ENCODE results near the gene SMOC2. TPM values are rescaled to one million over a fixed set of nuclear protein-coding genes. Genes with fewer than 3 reads are reported as not detected.
"Not testable (repeated sequence)": the region's sequence is repeated elsewhere in the genome, so short reads cannot be mapped to it uniquely, and the experiment has no call there.

Gene SMOC2
- total RNA-seq, 2 donors from 2014 or later = not detected

GRCh38 chr6:168666699-168667427 is 225.9 kb downstream of the SMOC2 start:
- Mint-ChIP-seq H3K27ac (no peak overlapping the region), H3K4me3 (no peak overlapping the region), H3K36me3 (ENCODE audit: low read depth) (no peaks in the 10 kb centered on the region), H3K4me1 (no peaks in the 10 kb centered on the region), H3K27me3 (peaks cover 35% of the 10 kb centered on the region)
- no peaks in the 10 kb centered on the region for H3K9me3 ChIP-seq (ENCODE audit: control insufficient read depth, low read length, poor library complexity, severe bottlenecking)
- ATAC-seq = no peak
- DNase-seq = no peak

DNA sequence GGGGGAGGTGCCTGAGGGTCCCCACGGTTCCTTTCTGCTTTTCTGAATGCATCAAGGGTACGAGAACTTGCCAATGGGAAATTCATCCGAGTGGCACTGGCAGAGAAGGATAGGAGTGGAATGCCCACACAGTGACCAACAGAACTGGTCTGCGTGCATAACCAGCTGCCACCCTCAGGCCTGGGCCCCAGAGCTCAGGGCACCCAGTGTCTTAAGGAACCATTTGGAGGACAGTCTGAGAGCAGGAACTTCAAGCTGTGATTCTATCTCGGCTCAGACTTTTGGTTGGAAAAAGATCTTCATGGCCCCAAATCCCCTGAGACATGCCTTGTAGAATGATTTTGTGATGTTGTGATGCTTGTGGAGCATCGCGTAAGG is 226.4 kb downstream of the SMOC2 start:
- H3K4me1 Mint-ChIP-seq = no peaks in the 10 kb centered on the region
- H3K36me3 Mint-ChIP-seq (ENCODE audit: low read depth) = no peaks in the 10 kb centered on the region
- no peaks in the 10 kb centered on the region for H3K9me3 ChIP-seq (ENCODE audit: control insufficient read depth, low read length, poor library complexity, severe bottlenecking)
- H3K27ac Mint-ChIP-seq = no peak overlapping the region
- DNase-seq (no peak), ATAC-seq (no peak)
- H3K27me3 Mint-ChIP-seq = peaks cover 34% of the 10 kb centered on the region
- no peak overlapping the region for H3K4me3 Mint-ChIP-seq

DNA sequence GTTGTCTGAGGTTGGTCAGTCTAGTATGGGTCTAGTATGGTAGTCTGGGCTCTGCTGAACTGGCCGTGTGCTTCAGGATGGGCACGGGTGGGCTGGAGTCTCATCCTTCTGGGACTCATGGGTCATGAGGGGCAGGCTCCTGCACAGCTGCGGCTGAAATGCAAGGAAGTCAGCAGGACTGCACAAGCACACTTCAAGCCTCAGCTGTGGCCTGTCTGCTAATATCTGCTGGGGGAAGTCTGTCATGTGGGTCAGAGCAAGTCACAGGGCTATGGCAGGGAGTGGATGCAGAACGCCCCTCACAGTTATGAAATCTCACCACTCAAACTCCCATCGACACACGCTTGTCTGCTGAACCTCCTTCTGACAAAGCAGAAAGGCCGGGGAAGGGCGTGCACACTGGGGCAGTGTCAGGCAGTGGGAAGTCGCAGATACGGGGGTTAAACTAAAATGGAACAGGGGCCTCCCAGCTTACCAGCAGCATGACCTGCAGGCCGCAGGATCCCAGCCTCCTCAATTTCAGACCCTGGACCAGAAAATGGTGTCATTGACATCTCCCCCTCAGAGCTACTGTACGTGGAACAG is 229.5 kb downstream of the SMOC2 start:
- no peaks in the 10 kb centered on the region for H3K4me1 Mint-ChIP-seq
- no peaks in the 10 kb centered on the region for H3K9me3 ChIP-seq (ENCODE audit: control insufficient read depth, low read length, poor library complexity, severe bottlenecking)
- no peak overlapping the region for H3K27ac Mint-ChIP-seq
- no peak overlapping the region for H3K4me3 Mint-ChIP-seq
- ATAC-seq = no peak
- peaks cover 32% of the 10 kb centered on the region for H3K27me3 Mint-ChIP-seq
- no peak for DNase-seq
- H3K36me3 Mint-ChIP-seq (ENCODE audit: low read depth) = no peaks in the 10 kb centered on the region

DNA sequence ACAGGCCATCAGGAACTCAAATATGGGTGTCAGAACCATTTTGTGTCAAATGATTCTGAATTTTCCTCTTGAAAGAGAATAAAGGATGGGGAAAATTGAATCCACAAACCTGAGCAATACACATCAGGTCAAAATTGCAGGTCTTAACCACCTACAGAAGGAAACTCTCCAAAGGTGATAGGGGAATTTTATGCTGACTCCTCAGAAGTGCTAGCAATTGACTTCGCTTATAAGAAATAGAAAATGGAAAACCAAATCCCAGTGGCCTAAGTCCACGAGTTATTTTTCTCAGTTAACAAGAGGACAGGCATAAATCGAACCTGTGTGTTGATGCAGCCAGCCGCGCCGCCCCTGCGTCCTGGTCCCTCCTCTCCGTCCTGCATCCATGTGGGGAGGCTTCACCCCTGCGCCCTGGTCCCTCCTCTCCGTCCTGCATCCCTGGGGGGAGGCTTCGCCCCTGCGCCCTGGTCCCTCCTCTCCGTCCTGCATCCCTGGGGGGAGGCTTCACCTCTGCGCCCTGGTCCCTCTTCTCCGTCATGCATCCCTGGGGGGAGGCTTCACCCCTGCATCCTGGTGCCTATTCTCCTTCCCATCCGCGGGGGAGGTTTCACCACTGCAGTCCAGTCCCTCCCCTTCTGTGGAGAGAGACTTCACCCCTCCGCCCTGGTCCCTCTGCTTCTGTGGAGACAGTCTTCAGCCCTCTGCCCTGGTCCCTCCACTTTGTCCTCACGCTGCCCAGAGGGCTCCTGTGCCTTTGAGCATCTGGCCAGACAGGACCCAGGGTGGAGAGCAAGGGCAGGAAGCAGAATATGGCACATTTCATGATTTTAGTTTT is 230.3 kb downstream of the SMOC2 start:
- H3K9me3 ChIP-seq (ENCODE audit: control insufficient read depth, low read length, poor library complexity, severe bottlenecking) = no peaks in the 10 kb centered on the region
- H3K27ac Mint-ChIP-seq = no peak overlapping the region
- H3K36me3 Mint-ChIP-seq (ENCODE audit: low read depth) = no peaks in the 10 kb centered on the region
- ATAC-seq (no peak), DNase-seq (no peak)
- no peak overlapping the region for H3K4me3 Mint-ChIP-seq
- H3K27me3 Mint-ChIP-seq = peaks cover 37% of the 10 kb centered on the region
- H3K4me1 Mint-ChIP-seq = no peaks in the 10 kb centered on the region

- H3K36me3 Mint-ChIP-seq (ENCODE audit: low read depth) = no peaks in the 10 kb centered on the region
- H3K27ac Mint-ChIP-seq = no peak overlapping the region
- no peaks in the 10 kb centered on the region for H3K4me1 Mint-ChIP-seq
- ATAC-seq = no peak
- H3K27me3 Mint-ChIP-seq = peaks cover 32% of the 10 kb centered on the region
- no peak overlapping the region for H3K4me3 Mint-ChIP-seq
- DNase-seq = no peak
- H3K9me3 ChIP-seq (ENCODE audit: control insufficient read depth, low read length, poor library complexity, severe bottlenecking) = no peaks in the 10 kb centered on the region
Measured at GRCh38 chr6:168671863-168672546, 231.0 kb downstream of the SMOC2 start.

GRCh38 chr6:168674595-168674994 is 233.6 kb downstream of the SMOC2 start:
- Mint-ChIP-seq H3K27me3 (peaks cover 41% of the 10 kb centered on the region), H3K27ac (no peak overlapping the region), H3K4me3 (no peak overlapping the region), H3K36me3 (ENCODE audit: low read depth) (no peaks in the 10 kb centered on the region), H3K4me1 (no peaks in the 10 kb centered on the region)
- ATAC-seq (no peak), DNase-seq (no peak)
- H3K9me3 ChIP-seq (ENCODE audit: control insufficient read depth, low read length, poor library complexity, severe bottlenecking) = no peaks in the 10 kb centered on the region

DNA sequence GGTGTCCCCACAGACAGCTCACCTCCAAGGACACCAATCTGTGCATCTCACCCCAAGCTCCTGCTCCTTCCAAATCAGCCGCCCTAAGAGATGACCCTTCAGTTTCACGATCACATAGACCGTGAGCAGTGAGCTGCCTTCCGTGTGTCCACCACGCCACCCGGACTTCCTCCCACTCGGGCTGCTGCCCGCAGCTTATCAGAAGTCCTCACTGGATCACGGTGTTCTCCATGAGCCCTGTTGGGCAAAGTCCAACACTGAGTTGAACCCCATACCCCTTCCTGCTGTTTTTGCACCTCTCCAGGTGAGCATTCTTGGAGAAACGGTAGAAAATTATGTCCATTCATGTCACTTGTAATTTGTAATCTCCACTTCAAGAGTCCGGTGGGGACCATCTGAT is 234.4 kb downstream of the SMOC2 start:
- Mint-ChIP-seq H3K4me1 (no peaks in the 10 kb centered on the region), H3K27ac (no peak overlapping the region), H3K4me3 (no peak overlapping the region), H3K27me3 (peaks cover 41% of the 10 kb centered on the region), H3K36me3 (ENCODE audit: low read depth) (no peaks in the 10 kb centered on the region)
- no peak for DNase-seq
- no peaks in the 10 kb centered on the region for H3K9me3 ChIP-seq (ENCODE audit: control insufficient read depth, low read length, poor library complexity, severe bottlenecking)
- no peak for ATAC-seq

DNA sequence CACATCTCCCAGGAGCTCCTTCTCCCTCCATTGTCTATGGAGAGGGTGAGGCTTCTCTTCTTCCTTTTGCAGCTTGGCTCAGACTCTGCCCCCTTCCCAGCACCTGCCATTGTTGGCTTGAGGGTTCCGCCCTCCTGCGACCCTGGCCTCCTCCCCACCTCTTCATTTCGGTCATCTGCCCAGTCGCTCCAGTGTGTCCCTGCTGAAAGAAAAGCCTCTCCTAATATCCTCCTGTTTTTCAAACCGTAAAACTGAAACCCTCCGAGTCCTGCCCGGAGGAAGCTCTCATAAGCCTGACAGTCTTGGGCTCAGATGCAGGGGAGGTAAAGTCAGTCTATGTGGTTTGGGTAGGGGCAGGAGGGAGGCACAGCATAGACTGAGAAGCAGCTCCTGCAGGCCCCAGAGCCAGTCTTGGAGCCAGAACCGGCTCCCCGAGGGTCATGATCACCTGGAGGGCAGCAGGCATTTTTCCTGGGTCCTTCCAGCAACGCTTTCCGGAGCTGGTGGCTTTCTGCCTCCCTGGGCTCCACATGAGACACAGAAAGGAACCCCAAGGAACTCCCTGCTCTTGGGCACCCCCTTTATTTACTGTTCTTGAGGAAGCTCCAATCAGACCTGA is 235.1 kb downstream of the SMOC2 start:
- DNase-seq = no peak
- no peak for ATAC-seq
- Mint-ChIP-seq H3K4me1 (no peaks in the 10 kb centered on the region), H3K27me3 (peaks cover 38% of the 10 kb centered on the region), H3K4me3 (no peak overlapping the region), H3K36me3 (ENCODE audit: low read depth) (no peaks in the 10 kb centered on the region), H3K27ac (no peak overlapping the region)
- no peaks in the 10 kb centered on the region for H3K9me3 ChIP-seq (ENCODE audit: control insufficient read depth, low read length, poor library complexity, severe bottlenecking)

DNA sequence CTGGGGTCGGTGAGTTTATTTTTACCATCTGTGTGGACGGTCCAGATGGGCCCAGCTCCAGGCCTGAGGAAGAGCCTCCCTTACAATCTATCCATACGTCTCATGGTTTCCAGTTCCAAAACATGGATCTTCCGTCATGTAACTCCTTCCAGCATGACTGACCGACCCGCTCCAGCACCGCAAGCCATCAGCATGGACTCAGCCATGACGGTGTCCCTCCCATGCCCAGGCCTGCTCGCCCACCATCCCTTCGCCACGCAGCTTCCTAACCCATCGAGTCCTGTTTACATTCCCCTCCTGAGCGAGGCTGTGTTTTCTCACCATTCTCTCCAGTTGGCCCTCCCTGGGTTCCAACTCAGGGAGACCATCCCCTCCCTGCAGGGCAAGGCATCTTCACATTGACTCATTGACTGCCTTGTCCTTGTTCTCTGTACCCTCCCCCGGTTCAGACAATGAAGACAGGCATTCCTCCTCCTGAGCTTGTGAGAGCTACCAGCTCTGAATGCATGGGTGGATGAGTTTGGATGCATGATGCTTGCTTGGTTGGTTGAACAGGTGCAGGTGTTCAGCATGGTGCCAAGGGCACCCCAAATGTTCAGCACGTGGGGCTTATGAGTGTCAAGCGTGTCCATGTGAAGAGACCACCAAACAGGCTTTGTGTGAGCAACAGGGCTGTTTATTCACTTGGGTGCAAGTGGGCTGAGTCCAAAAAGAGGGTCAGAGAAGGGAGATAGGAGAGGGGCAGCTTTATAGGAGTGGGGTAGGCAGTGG is 235.8 kb downstream of the SMOC2 start:
- no peak for DNase-seq
- no peak overlapping the region for H3K4me3 Mint-ChIP-seq
- H3K9me3 ChIP-seq (ENCODE audit: control insufficient read depth, low read length, poor library complexity, severe bottlenecking) = no peaks in the 10 kb centered on the region
- ATAC-seq = no peak
- H3K27ac Mint-ChIP-seq = no peak overlapping the region
- H3K36me3 Mint-ChIP-seq (ENCODE audit: low read depth) = no peaks in the 10 kb centered on the region
- H3K27me3 Mint-ChIP-seq = peaks cover 41% of the 10 kb centered on the region
- H3K4me1 Mint-ChIP-seq = no peaks in the 10 kb centered on the region

- not testable (repeated sequence) for H3K27ac Mint-ChIP-seq, ATAC-seq
Measured at GRCh38 chr6:168677323-168677781, 236.4 kb downstream of the SMOC2 start.

DNA sequence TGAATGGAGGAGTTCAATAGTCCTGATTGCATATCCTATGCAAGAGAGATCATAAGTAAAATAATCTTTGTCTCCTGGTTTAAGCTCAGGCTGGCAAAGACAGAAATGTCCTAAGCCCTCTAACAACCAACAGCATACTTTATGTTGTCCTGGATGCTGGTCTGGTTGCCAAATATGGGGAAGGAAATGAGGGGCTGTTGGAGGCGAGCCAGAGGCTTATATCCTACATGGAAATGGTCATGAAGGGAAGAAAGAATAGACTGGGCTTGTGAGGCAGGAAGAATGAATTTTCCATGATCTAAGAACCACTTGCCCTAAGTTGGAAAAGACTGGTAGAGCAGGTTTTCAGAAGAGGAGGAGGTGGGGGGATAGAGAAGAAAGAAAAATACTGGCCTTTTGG is 237.1 kb downstream of the SMOC2 start:
- H3K27me3 Mint-ChIP-seq = peaks cover 44% of the 10 kb centered on the region

More at GRCh38 chr6:168677323-168677781, 236.4 kb downstream of the SMOC2 start:
- H3K27me3 Mint-ChIP-seq = peaks cover 43% of the 10 kb centered on the region
- H3K9me3 ChIP-seq (ENCODE audit: control insufficient read depth, low read length, poor library complexity, severe bottlenecking); H3K4me1 Mint-ChIP-seq; DNase-seq; H3K4me3 Mint-ChIP-seq; H3K36me3 Mint-ChIP-seq (ENCODE audit: low read depth): not testable (repeated sequence)

GRCh38 chr6:168678588-168678987 is 237.6 kb downstream of the SMOC2 start:
- Mint-ChIP-seq H3K36me3 (ENCODE audit: low read depth) (no peaks in the 10 kb centered on the region), H3K4me1 (no peaks in the 10 kb centered on the region), H3K4me3 (no peak overlapping the region), H3K27me3 (peaks cover 45% of the 10 kb centered on the region), H3K27ac (no peak overlapping the region)
- H3K9me3 ChIP-seq (ENCODE audit: control insufficient read depth, low read length, poor library complexity, severe bottlenecking) = no peaks in the 10 kb centered on the region
- ATAC-seq (no peak), DNase-seq (no peak)

More for the DNA sequence above, 237.1 kb downstream of the SMOC2 start:
- ATAC-seq (no peak), DNase-seq (no peak)
- Mint-ChIP-seq H3K36me3 (ENCODE audit: low read depth) (no peaks in the 10 kb centered on the region), H3K4me1 (no peaks in the 10 kb centered on the region), H3K4me3 (peak overlapping the region; percentile 31), H3K27ac (no peak overlapping the region)
- no peaks in the 10 kb centered on the region for H3K9me3 ChIP-seq (ENCODE audit: control insufficient read depth, low read length, poor library complexity, severe bottlenecking)

Data from T-helper 17 cell (primary cell).